Measurements from ENCODE around the gene ZNF26.

Gene ZNF26

GRCh38 chr12:133058203-133059113, 72.3 kb downstream of the ZNF26 start:
- in situ Hi-C loops (cut with HindIII; ENCODE audit: low sequenced_read_pairs): loop anchor here (5.0 kb wide), 1 partner anchor 49 kb away; no protein-coding TSS in a partner anchor

GRCh38 chr12:133061954-133062353, 75.8 kb downstream of the ZNF26 start:
- in situ Hi-C loops (cut with HindIII; ENCODE audit: low sequenced_read_pairs): no loop called here

GRCh38 chr12:133063556-133063955, 77.4 kb downstream of the ZNF26 start:
- in situ Hi-C loops (cut with HindIII; ENCODE audit: low sequenced_read_pairs): no loop called here

GRCh38 chr12:133073836-133074235, 87.7 kb downstream of the ZNF26 start:
- in situ Hi-C loops (cut with HindIII; ENCODE audit: low sequenced_read_pairs): no loop called here

All from endothelial cell of hepatic sinusoid (primary cell).